H1 (cell line): ENCODE measurements around the gene C13orf42. TPM values are rescaled to one million over a fixed set of nuclear protein-coding genes. Genes with fewer than 3 reads are reported as not detected.

Source experiments
- ASH2L ChIP-seq: fragments of 200-600, 300-600 bp; sonication (generic); IDR thresholded peaks from one replicate; pipeline ENCODE4 v1.7.1; 2017; ENCODE audit warnings: low read length
- CBX5 ChIP-seq: fragments of 300-800, 300-1000 bp; sonication (generic); IDR thresholded peaks from 2 replicates; pipeline ENCODE4 v1.7.1; 2016; ENCODE audit warnings: antibody characterized with exemption, low read length, low read depth
- CEBPB ChIP-seq: IDR thresholded peaks from 2 replicates; pipeline ENCODE4 v1.6.1; 2012; ENCODE audit warnings: low read depth, low read length
- CREB1 ChIP-seq: IDR thresholded peaks from 2 replicates; pipeline ENCODE4 v1.6.1; 2012; ENCODE audit warnings: inconsistent platforms
- FOSL1 ChIP-seq: IDR thresholded peaks from 2 replicates; pipeline ENCODE4 v1.6.1; 2011; ENCODE audit warnings: mild to moderate bottlenecking, low read depth, low read length, moderate library complexity; ENCODE audit not compliant: insufficient read depth
- HDAC6 ChIP-seq: IDR thresholded peaks from one replicate; pipeline ENCODE4 v1.7.1; 2012; ENCODE audit warnings: low read depth, mild to moderate bottlenecking, inconsistent platforms, low read length, moderate library complexity
- JUN ChIP-seq: IDR thresholded peaks from 2 replicates; pipeline ENCODE4 v1.6.1; 2011; ENCODE audit warnings: low read depth, mild to moderate bottlenecking, improper control_type of control experiment, low read length
- POU5F1 ChIP-seq: IDR thresholded peaks from 2 replicates; pipeline ENCODE4 v1.6.1; 2011; ENCODE audit warnings: low read depth, mild to moderate bottlenecking, low read length, moderate library complexity
- SP1 ChIP-seq: IDR thresholded peaks from 2 replicates; pipeline ENCODE4 v1.6.1; 2011; ENCODE audit warnings: low read depth, low read length
- SRF ChIP-seq: IDR thresholded peaks from 2 replicates; pipeline ENCODE4 v1.6.1; 2011; ENCODE audit warnings: mild to moderate bottlenecking, low read depth, low read length, moderate library complexity
- TAF7 ChIP-seq: optimal IDR thresholded peaks from 2 replicates; pipeline ENCODE3; 2011; ENCODE audit warnings: low read depth, mild to moderate bottlenecking, inconsistent platforms, low read length, moderate library complexity, borderline replicate concordance
- TBP ChIP-seq: IDR thresholded peaks from 2 replicates; pipeline ENCODE4 v1.6.1; 2011; ENCODE audit warnings: low read depth, low read length, improper control_type of control experiment
- TEAD4 ChIP-seq: IDR thresholded peaks from 2 replicates; pipeline ENCODE4 v1.6.1; 2012; ENCODE audit warnings: low read depth, low read length, inconsistent platforms, mixed read lengths
- polyA plus RNA-seq, 7 experiments: library from polyadenylated mRNA; depleted of rRNA in 3 of 7; stranded (reverse) in 5 of 7; unstranded in 2 of 7; fragments of >200 nt in 5 of 7; fragments of 200-250 nt in 2 of 7; gene quantifications; 1 replicate in 5 of 7; 2 replicates in 1 of 7; 4 replicates in 1 of 7; pipeline versions ENCODE4 v1.2.1 to v1.2.3, GENCODE V29; 2011 to 2013; ENCODE audit warnings: missing spikeins in 2 of 7, mixed read lengths in 2 of 7
- total RNA-seq: library from RNA; stranded (reverse); fragmentation: NEBNext Ultra II Directional; extraction: Animal tissue kit (Norgen Biotek cat#: 25700); gene quantifications from 2 replicates; pipeline ENCODE4 v1.2.1, GENCODE V29; 2021
- TF ChIP-seq, protein P1 (sequence below): fragments of 300-600 bp; sonication (generic); IDR thresholded peaks from 2 replicates; pipeline ENCODE4 v1.7.1; 2012; ENCODE audit warnings: low read length, moderate library complexity, mild to moderate bottlenecking, inconsistent platforms; ENCODE audit not compliant: insufficient replicate concordance

The C13orf42 gene
- total and polyA plus RNA-seq, 2 of the 8 experiments (the other 6 are each of a cell fraction or from before 2014, with no cell fraction given), result 9.9 to 10.1 TPM

DNA sequence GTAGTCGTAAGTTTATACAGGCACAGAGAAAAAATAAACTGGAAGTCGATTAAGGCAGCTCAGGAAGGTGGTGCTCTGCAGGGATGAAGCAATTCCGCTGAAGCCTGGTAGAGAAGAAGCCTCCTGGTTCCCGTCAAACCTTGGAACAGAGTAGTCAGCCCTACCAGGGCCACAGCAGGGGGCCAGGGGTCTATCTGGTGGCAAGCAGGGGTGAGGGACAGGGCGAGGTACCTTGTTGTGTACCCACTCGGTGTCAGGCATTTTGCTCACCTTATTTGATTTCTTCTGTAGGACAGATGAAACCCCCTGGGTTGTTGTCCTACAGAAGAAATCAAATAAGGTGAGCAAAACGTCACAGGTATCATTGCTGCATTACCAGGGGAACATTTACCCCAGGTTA is 70.6 kb downstream of the C13orf42 start (continued):
- TF ChIP-seq, protein P1, sequence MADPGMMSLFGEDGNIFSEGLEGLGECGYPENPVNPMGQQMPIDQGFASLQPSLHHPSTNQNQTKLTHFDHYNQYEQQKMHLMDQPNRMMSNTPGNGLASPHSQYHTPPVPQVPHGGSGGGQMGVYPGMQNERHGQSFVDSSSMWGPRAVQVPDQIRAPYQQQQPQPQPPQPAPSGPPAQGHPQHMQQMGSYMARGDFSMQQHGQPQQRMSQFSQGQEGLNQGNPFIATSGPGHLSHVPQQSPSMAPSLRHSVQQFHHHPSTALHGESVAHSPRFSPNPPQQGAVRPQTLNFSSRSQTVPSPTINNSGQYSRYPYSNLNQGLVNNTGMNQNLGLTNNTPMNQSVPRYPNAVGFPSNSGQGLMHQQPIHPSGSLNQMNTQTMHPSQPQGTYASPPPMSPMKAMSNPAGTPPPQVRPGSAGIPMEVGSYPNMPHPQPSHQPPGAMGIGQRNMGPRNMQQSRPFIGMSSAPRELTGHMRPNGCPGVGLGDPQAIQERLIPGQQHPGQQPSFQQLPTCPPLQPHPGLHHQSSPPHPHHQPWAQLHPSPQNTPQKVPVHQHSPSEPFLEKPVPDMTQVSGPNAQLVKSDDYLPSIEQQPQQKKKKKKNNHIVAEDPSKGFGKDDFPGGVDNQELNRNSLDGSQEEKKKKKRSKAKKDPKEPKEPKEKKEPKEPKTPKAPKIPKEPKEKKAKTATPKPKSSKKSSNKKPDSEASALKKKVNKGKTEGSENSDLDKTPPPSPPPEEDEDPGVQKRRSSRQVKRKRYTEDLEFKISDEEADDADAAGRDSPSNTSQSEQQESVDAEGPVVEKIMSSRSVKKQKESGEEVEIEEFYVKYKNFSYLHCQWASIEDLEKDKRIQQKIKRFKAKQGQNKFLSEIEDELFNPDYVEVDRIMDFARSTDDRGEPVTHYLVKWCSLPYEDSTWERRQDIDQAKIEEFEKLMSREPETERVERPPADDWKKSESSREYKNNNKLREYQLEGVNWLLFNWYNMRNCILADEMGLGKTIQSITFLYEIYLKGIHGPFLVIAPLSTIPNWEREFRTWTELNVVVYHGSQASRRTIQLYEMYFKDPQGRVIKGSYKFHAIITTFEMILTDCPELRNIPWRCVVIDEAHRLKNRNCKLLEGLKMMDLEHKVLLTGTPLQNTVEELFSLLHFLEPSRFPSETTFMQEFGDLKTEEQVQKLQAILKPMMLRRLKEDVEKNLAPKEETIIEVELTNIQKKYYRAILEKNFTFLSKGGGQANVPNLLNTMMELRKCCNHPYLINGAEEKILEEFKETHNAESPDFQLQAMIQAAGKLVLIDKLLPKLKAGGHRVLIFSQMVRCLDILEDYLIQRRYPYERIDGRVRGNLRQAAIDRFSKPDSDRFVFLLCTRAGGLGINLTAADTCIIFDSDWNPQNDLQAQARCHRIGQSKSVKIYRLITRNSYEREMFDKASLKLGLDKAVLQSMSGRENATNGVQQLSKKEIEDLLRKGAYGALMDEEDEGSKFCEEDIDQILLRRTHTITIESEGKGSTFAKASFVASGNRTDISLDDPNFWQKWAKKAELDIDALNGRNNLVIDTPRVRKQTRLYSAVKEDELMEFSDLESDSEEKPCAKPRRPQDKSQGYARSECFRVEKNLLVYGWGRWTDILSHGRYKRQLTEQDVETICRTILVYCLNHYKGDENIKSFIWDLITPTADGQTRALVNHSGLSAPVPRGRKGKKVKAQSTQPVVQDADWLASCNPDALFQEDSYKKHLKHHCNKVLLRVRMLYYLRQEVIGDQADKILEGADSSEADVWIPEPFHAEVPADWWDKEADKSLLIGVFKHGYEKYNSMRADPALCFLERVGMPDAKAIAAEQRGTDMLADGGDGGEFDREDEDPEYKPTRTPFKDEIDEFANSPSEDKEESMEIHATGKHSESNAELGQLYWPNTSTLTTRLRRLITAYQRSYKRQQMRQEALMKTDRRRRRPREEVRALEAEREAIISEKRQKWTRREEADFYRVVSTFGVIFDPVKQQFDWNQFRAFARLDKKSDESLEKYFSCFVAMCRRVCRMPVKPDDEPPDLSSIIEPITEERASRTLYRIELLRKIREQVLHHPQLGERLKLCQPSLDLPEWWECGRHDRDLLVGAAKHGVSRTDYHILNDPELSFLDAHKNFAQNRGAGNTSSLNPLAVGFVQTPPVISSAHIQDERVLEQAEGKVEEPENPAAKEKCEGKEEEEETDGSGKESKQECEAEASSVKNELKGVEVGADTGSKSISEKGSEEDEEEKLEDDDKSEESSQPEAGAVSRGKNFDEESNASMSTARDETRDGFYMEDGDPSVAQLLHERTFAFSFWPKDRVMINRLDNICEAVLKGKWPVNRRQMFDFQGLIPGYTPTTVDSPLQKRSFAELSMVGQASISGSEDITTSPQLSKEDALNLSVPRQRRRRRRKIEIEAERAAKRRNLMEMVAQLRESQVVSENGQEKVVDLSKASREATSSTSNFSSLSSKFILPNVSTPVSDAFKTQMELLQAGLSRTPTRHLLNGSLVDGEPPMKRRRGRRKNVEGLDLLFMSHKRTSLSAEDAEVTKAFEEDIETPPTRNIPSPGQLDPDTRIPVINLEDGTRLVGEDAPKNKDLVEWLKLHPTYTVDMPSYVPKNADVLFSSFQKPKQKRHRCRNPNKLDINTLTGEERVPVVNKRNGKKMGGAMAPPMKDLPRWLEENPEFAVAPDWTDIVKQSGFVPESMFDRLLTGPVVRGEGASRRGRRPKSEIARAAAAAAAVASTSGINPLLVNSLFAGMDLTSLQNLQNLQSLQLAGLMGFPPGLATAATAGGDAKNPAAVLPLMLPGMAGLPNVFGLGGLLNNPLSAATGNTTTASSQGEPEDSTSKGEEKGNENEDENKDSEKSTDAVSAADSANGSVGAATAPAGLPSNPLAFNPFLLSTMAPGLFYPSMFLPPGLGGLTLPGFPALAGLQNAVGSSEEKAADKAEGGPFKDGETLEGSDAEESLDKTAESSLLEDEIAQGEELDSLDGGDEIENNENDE, result no peak
- TF ChIP-seq HDAC6 (no peak), ASH2L (no peak), TAF7 (no peak), CBX5 (no peak), TEAD4 (no peak), CREB1 (no peak), JUN (no peak), SRF (no peak), FOSL1 (no peak), SP1 (no peak), POU5F1 (no peak), TBP (no peak), CEBPB (no peak)
